Mesenchymal stem cell (in vitro differentiated cells and primary cell): Measurements from ENCODE around the gene LIPN.
A peak's percentile ranks its signal among the peaks of the same experiment; 100 is the strongest.

Experiments
- DNase-seq: peaks from one replicate; pipeline ENCODE4 v3.0.0-alpha.2; 2013
- H2AFZ ChIP-seq: one replicate; pipeline ENCODE4 v1.6.1; 2013; ENCODE audit warnings: low read depth, mild to moderate bottlenecking, control low read depth, inconsistent platforms, low read length, moderate library complexity
- H2AK5ac ChIP-seq: 2 replicates; pipeline ENCODE4 v1.6.1; 2013; ENCODE audit warnings: low read length, moderate library complexity, mild to moderate bottlenecking, inconsistent platforms; ENCODE audit not compliant: severe bottlenecking
- H2BK120ac ChIP-seq: one replicate; pipeline ENCODE4 v1.6.1; 2013; ENCODE audit warnings: low read depth, mild to moderate bottlenecking, inconsistent platforms, low read length, moderate library complexity
- H2BK12ac ChIP-seq, 2 experiments: one replicate each; pipeline ENCODE4 v1.6.1; 2013; ENCODE audit warnings: inconsistent platforms in 2 of 2, low read length in 2 of 2, mild to moderate bottlenecking in 2 of 2, moderate library complexity in 2 of 2, control low read depth in 1 of 2
- H2BK15ac ChIP-seq: one replicate; pipeline ENCODE4 v1.6.1; 2013; ENCODE audit warnings: mild to moderate bottlenecking, low read depth, inconsistent platforms; ENCODE audit not compliant: poor library complexity, severe bottlenecking
- H2BK5ac ChIP-seq: 2 replicates; pipeline ENCODE4 v1.6.1; 2013; ENCODE audit warnings: low read depth, mild to moderate bottlenecking, low read length, control low read depth, inconsistent platforms; ENCODE audit not compliant: poor library complexity, severe bottlenecking
- H3K14ac ChIP-seq, 2 experiments: one replicate each; pipeline ENCODE4 v1.6.1; 2013; ENCODE audit warnings: inconsistent platforms in 2 of 2, low read length in 2 of 2, control low read depth in 1 of 2, mild to moderate bottlenecking in 1 of 2, moderate library complexity in 1 of 2
- H3K18ac ChIP-seq, 2 experiments: one replicate each; pipeline ENCODE4 v1.6.1; 2013; ENCODE audit warnings: inconsistent platforms in 2 of 2, low read length in 2 of 2, control low read depth in 1 of 2, low read depth in 1 of 2, mild to moderate bottlenecking in 1 of 2
- H3K23ac ChIP-seq, 2 experiments: one replicate each; pipeline ENCODE4 v1.6.1; 2013; ENCODE audit warnings: inconsistent platforms in 2 of 2, low read length in 2 of 2, mild to moderate bottlenecking in 2 of 2, moderate library complexity in 2 of 2, control low read depth in 1 of 2
- H3K27ac ChIP-seq: 2 replicates; pipeline ENCODE4 v1.5.1; 2013; ENCODE audit warnings: mild to moderate bottlenecking, moderate library complexity, low read length, control low read depth, inconsistent platforms; ENCODE audit not compliant: poor library complexity, severe bottlenecking
- H3K27me3 ChIP-seq, 2 experiments: 2 replicates each; pipeline versions ENCODE4 v1.6.1 to v1.7.0; 2013; ENCODE audit warnings: low read length in 2 of 2, mild to moderate bottlenecking in 2 of 2, moderate library complexity in 2 of 2, control low read depth in 1 of 2, inconsistent platforms in 1 of 2; ENCODE audit not compliant: control insufficient read depth in 1 of 2, insufficient read depth in 1 of 2
- H3K36me3 ChIP-seq, 2 experiments: 2 replicates each; pipeline versions ENCODE4 v1.6.1 to v1.7.0; 2013; ENCODE audit warnings: low read length in 2 of 2, control low read depth in 1 of 2, inconsistent platforms in 1 of 2, low read depth in 1 of 2, mild to moderate bottlenecking in 1 of 2; ENCODE audit not compliant: insufficient read depth in 2 of 2, control insufficient read depth in 1 of 2
- H3K4ac ChIP-seq, 2 experiments: one replicate each; pipeline ENCODE4 v1.6.1; 2013; ENCODE audit warnings: inconsistent platforms in 2 of 2, low read length in 2 of 2, mild to moderate bottlenecking in 2 of 2, moderate library complexity in 2 of 2, control low read depth in 1 of 2, low read depth in 1 of 2
- H3K4me1 ChIP-seq: 2 replicates; pipeline ENCODE4 v1.6.1; 2013; ENCODE audit warnings: low read depth, low read length, control low read depth; ENCODE audit not compliant: control insufficient read depth, insufficient read depth
- H3K4me2 ChIP-seq: 2 replicates; pipeline ENCODE4 v1.6.1; 2013; ENCODE audit warnings: low read length, mild to moderate bottlenecking, inconsistent platforms; ENCODE audit not compliant: poor library complexity, severe bottlenecking
- H3K4me3 ChIP-seq, 2 experiments: 2 replicates each; pipeline versions ENCODE4 v1.5.1 to v1.7.0; 2013; ENCODE audit warnings: low read length in 2 of 2, mild to moderate bottlenecking in 2 of 2, control low read depth in 1 of 2, low read depth in 1 of 2; ENCODE audit not compliant: insufficient read depth in 1 of 2
- H3K79me1 ChIP-seq: replicated peaks from 2 replicates; pipeline ENCODE4 v1.6.1; 2013; ENCODE audit warnings: mild to moderate bottlenecking, control low read depth, low read length, inconsistent platforms; ENCODE audit not compliant: poor library complexity, severe bottlenecking
- H3K9ac ChIP-seq: 2 replicates; pipeline ENCODE4 v1.7.0; 2013; ENCODE audit warnings: mild to moderate bottlenecking, low read length, moderate library complexity
- H3K9me3 ChIP-seq: 2 replicates; pipeline ENCODE4 v1.7.0; 2013; ENCODE audit warnings: mild to moderate bottlenecking, low read length; ENCODE audit not compliant: control insufficient read depth
- H4K8ac ChIP-seq: one replicate; pipeline ENCODE4 v1.6.1; 2013; ENCODE audit warnings: inconsistent platforms, mild to moderate bottlenecking, low read length, moderate library complexity
- H4K91ac ChIP-seq: one replicate; pipeline ENCODE4 v1.6.1; 2013; ENCODE audit warnings: mild to moderate bottlenecking, low read length, inconsistent platforms
- WGBS: methylation state at CpG from one replicate; pipeline ENCODE4 v1.1.7; 2013; ENCODE audit warnings: mixed read lengths; 5-methylcytosine and 5-hydroxymethylcytosine counted together

LIPN gene

DNA sequence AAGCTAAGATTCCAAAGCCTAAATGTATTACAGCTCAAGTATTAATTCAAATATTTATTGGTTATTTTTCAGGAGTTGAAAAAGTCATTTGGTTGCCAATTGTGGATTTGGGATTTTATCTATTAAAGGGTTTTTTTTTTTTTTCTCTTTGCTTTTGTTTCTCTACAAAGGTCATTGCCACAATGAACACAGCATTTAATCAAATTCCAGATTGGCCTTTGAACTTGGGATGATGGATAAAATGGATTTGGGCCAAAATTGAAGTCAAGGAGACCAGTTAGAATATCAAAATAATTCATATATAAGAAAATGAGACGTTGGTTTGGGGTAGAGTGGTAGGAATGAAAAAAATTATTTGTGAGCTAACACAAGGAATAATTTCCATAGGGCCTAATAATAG, 9.6 kb downstream of the LIPN start:
- Histone ChIP-seq H2AFZ (no peak overlapping the region), H3K4me3 (no peak overlapping the region), H3K27me3 (no peaks in the 10 kb centered on the region), H2BK15ac (no peak overlapping the region), H2AK5ac (no peak overlapping the region), H2BK120ac (no peak overlapping the region), H2BK5ac (no peak overlapping the region), H3K79me1 (no peaks in the 10 kb centered on the region), H3K4ac (no peak overlapping the region), H2BK12ac (no peak overlapping the region), H3K36me3 (no peaks in the 10 kb centered on the region), H3K14ac (no peak overlapping the region), H3K27ac (no peak overlapping the region), H4K91ac (no peak overlapping the region), H3K9ac (no peak overlapping the region), H4K8ac (no peak overlapping the region), H3K23ac (no peak overlapping the region), H3K4me1 (no peaks in the 10 kb centered on the region), H3K18ac (no peak overlapping the region), H3K9me3 (peaks cover 6% of the 10 kb centered on the region), H3K4me2 (no peak overlapping the region)
- WGBS: 80% methylated on average over 1 of the region's 1 CpG
- DNase-seq: no peak

- Histone ChIP-seq H3K23ac (no peak overlapping the region), H3K9me3 (no peaks in the 10 kb centered on the region), H3K4me2 (no peak overlapping the region), H3K36me3 (no peaks in the 10 kb centered on the region), H3K79me1 (no peaks in the 10 kb centered on the region), H3K4ac (no peak overlapping the region), H3K14ac (no peak overlapping the region), H2BK120ac (no peak overlapping the region), H2AK5ac (no peak overlapping the region), H3K27ac (no peak overlapping the region), H4K8ac (no peak overlapping the region), H2BK15ac (no peak overlapping the region), H3K27me3 (no peaks in the 10 kb centered on the region), H3K18ac (no peak overlapping the region), H2BK5ac (no peak overlapping the region), H3K9ac (no peak overlapping the region), H2BK12ac (no peak overlapping the region), H2AFZ (no peak overlapping the region), H3K4me3 (no peak overlapping the region), H4K91ac (no peak overlapping the region), H3K4me1 (no peaks in the 10 kb centered on the region)
- DNase-seq: no peak
- 85% methylated on average over 2 of the region's 2 CpGs for WGBS
Measured at GRCh38 chr10:88781206-88781605, 21.4 kb downstream of the LIPN start.

- Histone ChIP-seq H3K14ac (no peak overlapping the region), H2AK5ac (no peak overlapping the region), H2AFZ (no peak overlapping the region), H2BK120ac (no peak overlapping the region), H2BK15ac (no peak overlapping the region), H3K18ac (no peak overlapping the region), H3K27me3 (no peaks in the 10 kb centered on the region), H2BK12ac (no peak overlapping the region), H3K4ac (no peak overlapping the region), H3K9ac (no peak overlapping the region), H3K9me3 (no peaks in the 10 kb centered on the region), H3K27ac (no peak overlapping the region), H2BK5ac (no peak overlapping the region), H3K36me3 (no peaks in the 10 kb centered on the region), H3K4me3 (no peak overlapping the region), H3K4me2 (no peak overlapping the region), H3K79me1 (no peaks in the 10 kb centered on the region), H4K91ac (no peak overlapping the region), H3K23ac (no peak overlapping the region), H4K8ac (no peak overlapping the region), H3K4me1 (no peaks in the 10 kb centered on the region)
- WGBS: no CpG with 5 or more reads among the region's 3 CpGs
- DNase-seq: no peak
Measured at GRCh38 chr10:88782222-88782621, 22.4 kb downstream of the LIPN start.

DNA sequence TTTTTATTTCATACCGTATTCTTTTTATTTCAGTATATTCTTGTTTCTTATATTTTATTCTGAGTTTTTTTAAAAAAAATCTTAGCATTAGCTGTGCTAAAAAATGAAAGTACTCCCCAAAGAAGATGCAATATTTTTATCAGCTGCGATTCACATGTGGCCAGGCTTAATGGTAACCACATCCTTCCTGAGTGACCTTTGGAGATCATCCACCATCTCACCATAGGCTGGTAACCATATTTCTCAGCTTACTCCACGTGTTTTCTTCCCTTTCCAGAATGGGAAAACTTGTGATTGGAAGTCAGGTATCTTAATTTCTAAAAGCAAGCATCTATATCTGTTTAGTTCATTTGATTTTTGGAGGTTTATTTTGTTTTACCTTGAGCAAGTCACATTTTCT, 23.9 kb downstream of the LIPN start:
- H3K27me3 ChIP-seq: no peaks in the 10 kb centered on the region
- no peak overlapping the region for H2BK15ac ChIP-seq
- no peak overlapping the region for H2BK5ac ChIP-seq
- H3K23ac ChIP-seq: no peak overlapping the region
- H3K9ac ChIP-seq: no peak overlapping the region
- no peak overlapping the region for H2BK12ac ChIP-seq
- H2AFZ ChIP-seq: no peak overlapping the region
- no peak overlapping the region for H3K4me3 ChIP-seq
- no peak overlapping the region for H2AK5ac ChIP-seq
- no peaks in the 10 kb centered on the region for H3K36me3 ChIP-seq
- 56% methylated on average over 1 of the region's 3 CpGs for WGBS
- H3K4me2 ChIP-seq: no peak overlapping the region
- H3K79me1 ChIP-seq: no peaks in the 10 kb centered on the region
- H3K14ac ChIP-seq: no peak overlapping the region
- no peak overlapping the region for H4K8ac ChIP-seq
- H3K4me1 ChIP-seq: no peaks in the 10 kb centered on the region
- H2BK120ac ChIP-seq: no peak overlapping the region
- peak; percentile 16 for DNase-seq
- H3K4ac ChIP-seq: no peak overlapping the region
- no peak overlapping the region for H4K91ac ChIP-seq
- no peak overlapping the region for H3K27ac ChIP-seq
- no peaks in the 10 kb centered on the region for H3K9me3 ChIP-seq
- H3K18ac ChIP-seq: no peak overlapping the region
